Mesenchymal stem cell (in vitro differentiated cells and primary cell): ENCODE results near the gene UQCRH.

ENCODE experiments used
- DNase-seq: peaks from one replicate; pipeline ENCODE4 v3.0.0-alpha.2; 2013
- H2AFZ ChIP-seq: one replicate; pipeline ENCODE4 v1.6.1; 2013; ENCODE audit warnings: low read depth, mild to moderate bottlenecking, control low read depth, inconsistent platforms, low read length, moderate library complexity
- H2AK5ac ChIP-seq: 2 replicates; pipeline ENCODE4 v1.6.1; 2013; ENCODE audit warnings: low read length, moderate library complexity, mild to moderate bottlenecking, inconsistent platforms; ENCODE audit not compliant: severe bottlenecking
- H2BK120ac ChIP-seq: one replicate; pipeline ENCODE4 v1.6.1; 2013; ENCODE audit warnings: low read depth, mild to moderate bottlenecking, inconsistent platforms, low read length, moderate library complexity
- H2BK12ac ChIP-seq, 2 experiments: one replicate each; pipeline ENCODE4 v1.6.1; 2013; ENCODE audit warnings: inconsistent platforms in 2 of 2, low read length in 2 of 2, mild to moderate bottlenecking in 2 of 2, moderate library complexity in 2 of 2, control low read depth in 1 of 2
- H2BK15ac ChIP-seq: one replicate; pipeline ENCODE4 v1.6.1; 2013; ENCODE audit warnings: mild to moderate bottlenecking, low read depth, inconsistent platforms; ENCODE audit not compliant: poor library complexity, severe bottlenecking
- H2BK5ac ChIP-seq: 2 replicates; pipeline ENCODE4 v1.6.1; 2013; ENCODE audit warnings: low read depth, mild to moderate bottlenecking, low read length, control low read depth, inconsistent platforms; ENCODE audit not compliant: poor library complexity, severe bottlenecking
- H3K14ac ChIP-seq, 2 experiments: one replicate each; pipeline ENCODE4 v1.6.1; 2013; ENCODE audit warnings: inconsistent platforms in 2 of 2, low read length in 2 of 2, control low read depth in 1 of 2, mild to moderate bottlenecking in 1 of 2, moderate library complexity in 1 of 2
- H3K18ac ChIP-seq, 2 experiments: one replicate each; pipeline ENCODE4 v1.6.1; 2013; ENCODE audit warnings: inconsistent platforms in 2 of 2, low read length in 2 of 2, control low read depth in 1 of 2, low read depth in 1 of 2, mild to moderate bottlenecking in 1 of 2
- H3K23ac ChIP-seq, 2 experiments: one replicate each; pipeline ENCODE4 v1.6.1; 2013; ENCODE audit warnings: inconsistent platforms in 2 of 2, low read length in 2 of 2, mild to moderate bottlenecking in 2 of 2, moderate library complexity in 2 of 2, control low read depth in 1 of 2
- H3K27ac ChIP-seq: 2 replicates; pipeline ENCODE4 v1.5.1; 2013; ENCODE audit warnings: mild to moderate bottlenecking, moderate library complexity, low read length, control low read depth, inconsistent platforms; ENCODE audit not compliant: poor library complexity, severe bottlenecking
- H3K27me3 ChIP-seq, 2 experiments: 2 replicates each; pipeline versions ENCODE4 v1.6.1 to v1.7.0; 2013; ENCODE audit warnings: low read length in 2 of 2, mild to moderate bottlenecking in 2 of 2, moderate library complexity in 2 of 2, control low read depth in 1 of 2, inconsistent platforms in 1 of 2; ENCODE audit not compliant: control insufficient read depth in 1 of 2, insufficient read depth in 1 of 2
- H3K36me3 ChIP-seq, 2 experiments: 2 replicates each; pipeline versions ENCODE4 v1.6.1 to v1.7.0; 2013; ENCODE audit warnings: low read length in 2 of 2, control low read depth in 1 of 2, inconsistent platforms in 1 of 2, low read depth in 1 of 2, mild to moderate bottlenecking in 1 of 2; ENCODE audit not compliant: insufficient read depth in 2 of 2, control insufficient read depth in 1 of 2
- H3K4ac ChIP-seq, 2 experiments: one replicate each; pipeline ENCODE4 v1.6.1; 2013; ENCODE audit warnings: inconsistent platforms in 2 of 2, low read length in 2 of 2, mild to moderate bottlenecking in 2 of 2, moderate library complexity in 2 of 2, control low read depth in 1 of 2, low read depth in 1 of 2
- H3K4me1 ChIP-seq: 2 replicates; pipeline ENCODE4 v1.6.1; 2013; ENCODE audit warnings: low read depth, low read length, control low read depth; ENCODE audit not compliant: control insufficient read depth, insufficient read depth
- H3K4me2 ChIP-seq: 2 replicates; pipeline ENCODE4 v1.6.1; 2013; ENCODE audit warnings: low read length, mild to moderate bottlenecking, inconsistent platforms; ENCODE audit not compliant: poor library complexity, severe bottlenecking
- H3K4me3 ChIP-seq, 2 experiments: 2 replicates each; pipeline versions ENCODE4 v1.5.1 to v1.7.0; 2013; ENCODE audit warnings: low read length in 2 of 2, mild to moderate bottlenecking in 2 of 2, control low read depth in 1 of 2, low read depth in 1 of 2; ENCODE audit not compliant: insufficient read depth in 1 of 2
- H3K79me1 ChIP-seq: replicated peaks from 2 replicates; pipeline ENCODE4 v1.6.1; 2013; ENCODE audit warnings: mild to moderate bottlenecking, control low read depth, low read length, inconsistent platforms; ENCODE audit not compliant: poor library complexity, severe bottlenecking
- H3K9ac ChIP-seq: 2 replicates; pipeline ENCODE4 v1.7.0; 2013; ENCODE audit warnings: mild to moderate bottlenecking, low read length, moderate library complexity
- H3K9me3 ChIP-seq: 2 replicates; pipeline ENCODE4 v1.7.0; 2013; ENCODE audit warnings: mild to moderate bottlenecking, low read length; ENCODE audit not compliant: control insufficient read depth
- H4K8ac ChIP-seq: one replicate; pipeline ENCODE4 v1.6.1; 2013; ENCODE audit warnings: inconsistent platforms, mild to moderate bottlenecking, low read length, moderate library complexity
- H4K91ac ChIP-seq: one replicate; pipeline ENCODE4 v1.6.1; 2013; ENCODE audit warnings: mild to moderate bottlenecking, low read length, inconsistent platforms
- WGBS: methylation state at CpG from one replicate; pipeline ENCODE4 v1.1.7; 2013; ENCODE audit warnings: mixed read lengths; 5-methylcytosine and 5-hydroxymethylcytosine counted together

Gene UQCRH

GRCh38 chr1:46298387-46298786, 5.1 kb upstream of the UQCRH start:
- peak; percentile 34 for DNase-seq
- no peak overlapping the region for H3K27ac ChIP-seq
- no peaks in the 10 kb centered on the region for H3K27me3 ChIP-seq
- H3K4me3 ChIP-seq = no peak overlapping the region
- H3K9ac ChIP-seq = peak overlapping the region; percentile 8
- no peak overlapping the region for H3K18ac ChIP-seq
- no peak overlapping the region for H4K91ac ChIP-seq
- peaks cover 18% of the 10 kb centered on the region for H3K79me1 ChIP-seq
- H4K8ac ChIP-seq = no peak overlapping the region
- H3K4me2 ChIP-seq = no peak overlapping the region
- H3K4ac ChIP-seq = no peak overlapping the region
- H3K4me1 ChIP-seq = peaks cover 5% of the 10 kb centered on the region
- H2AFZ ChIP-seq = no peak overlapping the region
- H2AK5ac ChIP-seq = no peak overlapping the region
- no peak overlapping the region for H2BK120ac ChIP-seq
- H3K9me3 ChIP-seq = no peaks in the 10 kb centered on the region
- H2BK12ac ChIP-seq = no peak overlapping the region
- H3K14ac ChIP-seq = no peak overlapping the region
- peaks cover 25 to 47% of the 10 kb centered on the region in 2 experiments for H3K36me3 ChIP-seq
- H2BK5ac ChIP-seq = no peak overlapping the region
- H3K23ac ChIP-seq = no peak overlapping the region
- no peak overlapping the region for H2BK15ac ChIP-seq

- peak overlapping the region; percentile 88 for H3K27ac ChIP-seq
- H3K4me2 ChIP-seq = peak overlapping the region; percentile 62
- peak overlapping the region in 1 of 2 experiments; percentile 91 for H3K14ac ChIP-seq
- peak overlapping the region in 1 of 2 experiments; percentile 33 for H2BK12ac ChIP-seq
- H3K4me1 ChIP-seq = peaks cover 12% of the 10 kb centered on the region
- WGBS = 68% methylated on average over 6 of the region's 6 CpGs
- H3K4ac ChIP-seq = peak overlapping the region in 1 of 2 experiments; percentile 98
- H3K36me3 ChIP-seq = peaks cover 5 to 23% of the 10 kb centered on the region in 2 experiments
- H2BK5ac ChIP-seq = peak overlapping the region; percentile 15
- peak; percentile 33 for DNase-seq
- no peaks in the 10 kb centered on the region for H3K9me3 ChIP-seq
- H2AK5ac ChIP-seq = peak overlapping the region; percentile 53
- no peaks in the 10 kb centered on the region for H3K27me3 ChIP-seq
- H2BK120ac ChIP-seq = peak overlapping the region; percentile 98
- peaks cover 6% of the 10 kb centered on the region for H3K79me1 ChIP-seq
- peak overlapping the region; percentile 99 for H4K91ac ChIP-seq
- peak overlapping the region; percentile 75 to 97 for H3K4me3 ChIP-seq
- H4K8ac ChIP-seq = peak overlapping the region; percentile 98
- H3K23ac ChIP-seq = peak overlapping the region in 1 of 2 experiments; percentile 48
- H2BK15ac ChIP-seq = no peak overlapping the region
- no peak overlapping the region for H2AFZ ChIP-seq
- H3K18ac ChIP-seq = peak overlapping the region; percentile 81 to 92
- peak overlapping the region; percentile 100 for H3K9ac ChIP-seq
Observed at GRCh38 chr1:46300673-46301405, 2.7 kb upstream of the UQCRH start.

GRCh38 chr1:46301406-46301807, 2.1 kb upstream of the UQCRH start:
- peaks cover 12% of the 10 kb centered on the region for H3K4me1 ChIP-seq
- H3K18ac ChIP-seq = peak overlapping the region; percentile 81 to 92
- H3K27me3 ChIP-seq = no peaks in the 10 kb centered on the region
- peak overlapping the region; percentile 75 to 97 for H3K4me3 ChIP-seq
- peak overlapping the region in 1 of 2 experiments; percentile 4 for H2BK12ac ChIP-seq
- H3K79me1 ChIP-seq = peaks cover 5% of the 10 kb centered on the region
- peak overlapping the region in 1 of 2 experiments; percentile 91 for H3K14ac ChIP-seq
- H2BK120ac ChIP-seq = peak overlapping the region; percentile 98
- no peak overlapping the region for H2BK15ac ChIP-seq
- H3K27ac ChIP-seq = peak overlapping the region; percentile 88
- peak overlapping the region; percentile 36 for H2AFZ ChIP-seq
- H2AK5ac ChIP-seq = peak overlapping the region; percentile 40
- DNase-seq = no peak
- H3K4ac ChIP-seq = peak overlapping the region; percentile 69 to 98
- H3K9me3 ChIP-seq = no peaks in the 10 kb centered on the region
- H3K36me3 ChIP-seq = peaks cover 5 to 18% of the 10 kb centered on the region in 2 experiments
- 10% methylated on average over 17 of the region's 17 CpGs for WGBS
- peak overlapping the region; percentile 90 for H2BK5ac ChIP-seq
- peak overlapping the region; percentile 100 for H3K9ac ChIP-seq
- H4K91ac ChIP-seq = peak overlapping the region; percentile 99
- H4K8ac ChIP-seq = peak overlapping the region; percentile 98
- H3K23ac ChIP-seq = peak overlapping the region in 1 of 2 experiments; percentile 96
- peak overlapping the region; percentile 62 for H3K4me2 ChIP-seq
